LNCaP clone FGC (cell line): ENCODE results near the gene BIN2.
A peak's percentile ranks its signal among the peaks of the same experiment; 100 is the strongest.
"Not testable (repeated sequence)": the region's sequence is repeated elsewhere in the genome, so short reads cannot be mapped to it uniquely, and the experiment has no call there.

Experiments
- DNase-seq: peaks from one replicate; pipeline ENCODE4 v3.0.0-alpha.2; 2011; ENCODE audit warnings: low read depth
- H3K4me3 ChIP-seq: 2 replicates; pipeline ENCODE4 v1.5.1; 2011; ENCODE audit warnings: mild to moderate bottlenecking, low read depth, low read length, control low read depth
- CTCF ChIP-seq: IDR thresholded peaks from 2 replicates; pipeline ENCODE4 v1.5.1; 2012; ENCODE audit warnings: mild to moderate bottlenecking; ENCODE audit not compliant: control insufficient read depth, insufficient read depth; ENCODE audit errors: extremely low read depth

BIN2 gene

GRCh38 chr12:51346581-51346980 lies 22.6 kb upstream of the BIN2 start, which contains the start of gene CELA1:
TSS of gene CELA1 (minus strand) at chr12:51346679. CDS start at chr12:51346638, 41 bp downstream.
- no peak for TF ChIP-seq CTCF
- no peak within 1 kb of the TSS for H3K4me3 ChIP-seq
- DNase-seq: no peak

GRCh38 chr12:51345681-51346080 lies 21.7 kb upstream of the BIN2 start:
- no peak overlapping the region for H3K4me3 ChIP-seq
- no peak for DNase-seq
- TF ChIP-seq CTCF: no peak

GRCh38 chr12:51343201-51343600 lies 19.2 kb upstream of the BIN2 start:
- DNase-seq: no peak
- no peak for TF ChIP-seq CTCF
- no peak overlapping the region for H3K4me3 ChIP-seq

- TF ChIP-seq CTCF: no peak
- H3K4me3 ChIP-seq: no peak overlapping the region
- DNase-seq: no peak
Observed at GRCh38 chr12:51342416-51342815, 18.4 kb upstream of the BIN2 start.

DNA sequence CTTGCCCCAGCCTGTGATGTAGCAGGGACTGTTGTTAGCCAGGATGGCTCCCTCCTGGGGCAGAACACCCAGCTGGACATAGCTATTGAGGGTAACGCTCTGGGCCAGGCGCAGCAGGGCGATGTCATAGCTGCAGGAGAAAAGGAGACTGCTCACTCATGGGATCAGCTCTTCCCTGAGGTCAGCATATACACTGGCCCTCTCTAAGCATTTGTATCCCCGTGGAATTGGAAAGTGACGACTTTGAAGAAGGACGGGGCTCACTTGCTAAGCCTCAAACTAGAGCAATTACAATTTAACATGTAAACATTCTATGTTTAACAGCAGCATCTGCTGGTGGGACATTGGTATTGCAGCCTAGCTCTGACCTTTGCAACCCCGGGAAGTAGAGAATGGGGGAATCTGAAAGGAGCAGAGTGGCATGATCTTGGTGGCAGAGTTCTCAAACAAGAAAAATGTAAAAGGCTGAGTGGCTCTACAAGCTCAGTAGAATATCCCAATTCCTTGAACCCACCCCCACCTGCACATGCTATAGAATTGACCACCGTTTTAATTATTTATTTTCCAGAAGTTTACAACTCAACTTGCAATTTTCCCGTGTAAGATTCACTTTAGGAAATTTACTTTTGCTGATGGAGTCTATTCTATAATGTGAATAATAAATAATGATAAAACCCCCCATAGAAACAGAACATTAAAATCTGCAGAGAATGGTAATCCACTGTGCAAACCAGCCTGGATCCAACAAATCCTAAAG lies 17.5 kb upstream of the BIN2 start:
- no peak overlapping the region for H3K4me3 ChIP-seq
- peak; percentile 32 for DNase-seq

GRCh38 chr12:51339750-51340149 lies 15.8 kb upstream of the BIN2 start:
- TF ChIP-seq CTCF: no peak
- DNase-seq: no peak
- no peak overlapping the region for H3K4me3 ChIP-seq

More for the DNA sequence above, 17.5 kb upstream of the BIN2 start:
- TF ChIP-seq CTCF: peak; percentile 99

DNA sequence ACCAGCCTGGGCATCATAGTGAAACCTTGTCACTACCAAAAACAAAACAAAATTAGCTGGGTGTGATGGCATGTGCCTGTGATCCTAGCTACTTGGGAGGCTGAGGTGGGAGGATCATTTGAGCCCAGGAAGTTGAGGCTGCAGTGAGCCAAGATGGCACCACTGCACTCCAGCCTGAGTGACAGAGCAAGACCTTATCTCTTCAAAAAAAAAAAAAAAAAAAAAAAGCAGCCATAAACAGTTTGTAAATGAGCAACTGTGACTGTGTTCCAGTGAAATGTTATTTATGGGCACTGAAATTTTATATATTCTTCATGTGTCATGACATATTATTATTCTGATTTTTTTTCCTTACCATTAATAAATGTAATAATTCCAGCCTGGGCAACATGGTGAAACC lies 13.4 kb upstream of the BIN2 start:
- DNase-seq, H3K4me3 ChIP-seq: not testable (repeated sequence)
